BJ (cell line): ENCODE measurements around the gene ZFR2. TPM values are rescaled to one million over a fixed set of nuclear protein-coding genes. Genes with fewer than 3 reads are reported as not detected.
"Not testable (repeated sequence)": the region's sequence is repeated elsewhere in the genome, so short reads cannot be mapped to it uniquely, and the experiment has no call there.

ENCODE experiments used
- CTCF ChIA-PET: fragments of 350-600 bp; formaldehyde crosslinking; extraction: SDS; loops from one replicate; lab custom pipeline; 2021; ENCODE audit warnings: antibody characterized with exemption, inconsistent platforms; lab: Yijun Ruan, JAX
- POLR2A ChIA-PET: fragments of 300-600 bp; sonication (Branson Sonifier 250); formaldehyde crosslinking; extraction: SDS; loops from one replicate; lab custom pipeline; 2021; ENCODE audit warnings: antibody characterized with exemption; lab: Charles Lee
- DNase-seq: peaks from one replicate; pipeline ENCODE4 v3.0.0-alpha.2; 2011; ENCODE audit warnings: low read depth
- H3K27me3 ChIP-seq: 2 replicates; pipeline ENCODE4 v1.6.0; 2011; ENCODE audit warnings: low read length; ENCODE audit not compliant: control insufficient read depth, insufficient read depth
- H3K36me3 ChIP-seq: 2 replicates; pipeline ENCODE4 v1.5.1; 2011; ENCODE audit warnings: low read length; ENCODE audit not compliant: control insufficient read depth, insufficient read depth
- H3K4me3 ChIP-seq: 2 replicates; pipeline ENCODE4 v1.5.1; 2011; ENCODE audit warnings: low read depth, mild to moderate bottlenecking, control low read depth, low read length
- polyA plus RNA-seq: library from polyadenylated mRNA; depleted of rRNA; stranded (reverse); fragments of >200 nt; gene quantifications from 2 replicates; pipeline ENCODE4 v1.2.3, GENCODE V29; 2011
- TF ChIP-seq, protein P1 (sequence below): IDR thresholded peaks from 2 replicates; pipeline ENCODE4 v1.5.1; 2011; ENCODE audit warnings: low read depth, mild to moderate bottlenecking, control low read depth, inconsistent platforms, low read length, moderate library complexity; ENCODE audit not compliant: insufficient read depth

The ZFR2 gene
- polyA plus RNA-seq, 1 experiment: 0.15 TPM

- ChIA-PET CTCF (no interaction called here), POLR2A (no interaction called here)
- TF ChIP-seq, protein P1, sequence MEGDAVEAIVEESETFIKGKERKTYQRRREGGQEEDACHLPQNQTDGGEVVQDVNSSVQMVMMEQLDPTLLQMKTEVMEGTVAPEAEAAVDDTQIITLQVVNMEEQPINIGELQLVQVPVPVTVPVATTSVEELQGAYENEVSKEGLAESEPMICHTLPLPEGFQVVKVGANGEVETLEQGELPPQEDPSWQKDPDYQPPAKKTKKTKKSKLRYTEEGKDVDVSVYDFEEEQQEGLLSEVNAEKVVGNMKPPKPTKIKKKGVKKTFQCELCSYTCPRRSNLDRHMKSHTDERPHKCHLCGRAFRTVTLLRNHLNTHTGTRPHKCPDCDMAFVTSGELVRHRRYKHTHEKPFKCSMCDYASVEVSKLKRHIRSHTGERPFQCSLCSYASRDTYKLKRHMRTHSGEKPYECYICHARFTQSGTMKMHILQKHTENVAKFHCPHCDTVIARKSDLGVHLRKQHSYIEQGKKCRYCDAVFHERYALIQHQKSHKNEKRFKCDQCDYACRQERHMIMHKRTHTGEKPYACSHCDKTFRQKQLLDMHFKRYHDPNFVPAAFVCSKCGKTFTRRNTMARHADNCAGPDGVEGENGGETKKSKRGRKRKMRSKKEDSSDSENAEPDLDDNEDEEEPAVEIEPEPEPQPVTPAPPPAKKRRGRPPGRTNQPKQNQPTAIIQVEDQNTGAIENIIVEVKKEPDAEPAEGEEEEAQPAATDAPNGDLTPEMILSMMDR: no peak
- no peaks in the 10 kb centered on the region for H3K27me3 ChIP-seq
- no peaks in the 10 kb centered on the region for H3K36me3 ChIP-seq
- DNase-seq: no peak
- no peak overlapping the region for H3K4me3 ChIP-seq
Observed at GRCh38 chr19:3897936-3898335, 29.1 kb upstream of the ZFR2 start.

DNA sequence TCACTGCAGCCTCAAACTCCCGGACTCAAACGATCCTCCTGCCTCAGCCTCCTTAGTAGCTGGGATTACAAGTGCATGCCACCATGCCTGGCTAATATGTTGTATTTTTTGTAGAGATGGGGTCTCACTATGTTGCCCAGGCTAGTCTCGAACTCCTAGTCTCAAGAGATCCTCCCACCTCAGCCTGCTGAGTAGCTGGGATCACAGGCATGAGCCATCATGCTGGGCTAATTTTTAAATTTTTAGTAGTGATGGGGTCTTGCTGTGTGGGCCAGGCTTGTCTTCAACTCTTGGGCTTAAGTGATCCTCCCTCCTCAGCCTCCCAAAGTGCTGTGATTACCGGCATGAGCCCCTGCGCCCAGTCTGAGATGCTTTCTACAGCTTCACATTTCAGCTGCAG, 26.9 kb upstream of the ZFR2 start:
- TF ChIP-seq, protein P1: no peak
- Histone ChIP-seq H3K27me3 (no peaks in the 10 kb centered on the region), H3K36me3 (no peaks in the 10 kb centered on the region), H3K4me3 (no peak overlapping the region)
- DNase-seq: no peak
- POLR2A ChIA-PET: no interaction called here
- CTCF ChIA-PET: no interaction called here

DNA sequence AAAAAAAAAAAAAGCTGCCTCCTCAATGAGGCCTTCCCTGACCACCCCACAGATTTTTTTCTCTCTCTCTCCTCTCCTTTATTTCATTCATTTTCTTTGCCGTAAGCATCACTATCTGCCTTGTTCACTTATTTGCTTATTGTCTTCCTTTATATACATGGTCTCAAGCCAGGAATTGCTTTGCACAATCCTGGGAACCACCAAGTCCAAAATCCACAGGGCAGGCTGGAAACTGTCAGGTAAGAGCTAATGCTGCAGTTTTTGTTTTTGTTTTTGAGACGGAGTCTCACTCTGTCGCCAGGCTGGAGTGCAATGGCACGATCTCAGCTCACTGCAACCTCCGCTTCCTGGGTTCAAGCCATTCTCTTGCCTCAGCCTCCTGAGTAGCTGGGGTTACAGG, 26.1 kb upstream of the ZFR2 start:
- POLR2A ChIA-PET, CTCF ChIA-PET, H3K27me3 ChIP-seq, H3K4me3 ChIP-seq, H3K36me3 ChIP-seq, DNase-seq: not testable (repeated sequence)

DNA sequence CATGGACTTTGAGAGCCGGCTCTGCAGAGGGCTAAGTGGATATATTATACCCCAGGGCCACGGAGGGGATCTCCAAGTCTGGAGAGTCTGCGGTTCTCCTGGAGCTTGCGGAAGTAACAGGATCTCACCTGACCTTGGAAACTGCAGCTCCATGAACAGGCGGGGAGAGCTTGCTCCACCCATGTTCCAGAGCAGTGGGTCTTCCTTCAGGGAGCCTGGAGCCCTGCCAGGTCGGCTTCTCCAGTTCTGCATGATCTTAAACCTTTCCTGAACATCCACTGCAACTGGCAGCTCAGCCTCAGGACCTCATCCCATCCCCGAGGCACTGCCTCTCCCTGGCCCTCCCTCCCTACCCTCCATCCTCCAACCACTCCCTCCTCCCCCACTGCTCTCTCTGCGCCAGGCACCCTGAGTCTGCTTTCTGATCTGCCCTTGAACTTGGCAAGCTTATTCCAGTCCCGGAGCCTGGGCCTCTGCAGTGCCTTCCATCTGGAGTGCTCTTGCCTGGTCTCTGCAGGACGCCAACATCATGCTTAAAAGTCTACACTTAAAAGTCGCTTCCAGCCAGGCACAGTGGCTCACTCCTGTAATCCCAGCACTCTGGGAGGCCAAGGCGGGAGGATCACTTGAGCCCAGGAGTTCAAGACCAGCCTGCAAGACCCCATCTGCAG, 24.8 kb upstream of the ZFR2 start:
- POLR2A ChIA-PET: no interaction called here
- Histone ChIP-seq H3K4me3 (no peak overlapping the region), H3K27me3 (no peaks in the 10 kb centered on the region), H3K36me3 (no peaks in the 10 kb centered on the region)
- TF ChIP-seq, protein P1: no peak
- CTCF ChIA-PET: no interaction called here
- DNase-seq: no peak

GRCh38 chr19:3890591-3890990, 21.8 kb upstream of the ZFR2 start:
- H3K36me3 ChIP-seq: no peaks in the 10 kb centered on the region
- H3K4me3 ChIP-seq: no peak overlapping the region
- ChIA-PET POLR2A (no interaction called here), CTCF (interaction anchor here (0.6 to 1.5 kb wide), 3 partner anchors 14 to 69 kb away, joined by 3 read pairs; no protein-coding TSS in a partner anchor)
- no peaks in the 10 kb centered on the region for H3K27me3 ChIP-seq
- DNase-seq: no peak
- TF ChIP-seq, protein P1: no peak

DNA sequence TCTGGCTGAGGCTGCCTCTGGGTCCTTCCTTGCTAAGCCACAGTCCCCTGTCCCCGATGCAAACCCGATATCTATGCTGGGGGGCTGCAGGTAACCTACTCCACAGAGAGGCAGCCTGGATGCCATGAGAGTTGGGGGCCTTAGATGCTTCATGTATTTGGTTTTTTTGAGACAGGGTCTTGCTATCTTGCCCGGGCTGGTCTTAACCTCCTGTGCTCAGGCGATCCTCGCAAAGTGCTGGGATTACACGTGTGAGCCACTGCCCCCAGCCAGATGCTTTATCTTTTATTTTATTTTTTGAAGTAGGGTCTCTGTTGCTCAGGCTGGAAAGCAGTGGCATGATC, 13.2 kb upstream of the ZFR2 start:
- peaks cover 15% of the 10 kb centered on the region for H3K27me3 ChIP-seq
- no peaks in the 10 kb centered on the region for H3K36me3 ChIP-seq
- TF ChIP-seq, protein P1: no peak
- ChIA-PET POLR2A (no interaction called here), CTCF (no interaction called here)
- no peak for DNase-seq
- H3K4me3 ChIP-seq: no peak overlapping the region
